ENCODE measurements around the gene CHST9.
"Not testable (repeated sequence)": the region's sequence is repeated elsewhere in the genome, so short reads cannot be mapped to it uniquely, and the experiment has no call there.

The CHST9 gene

DNA sequence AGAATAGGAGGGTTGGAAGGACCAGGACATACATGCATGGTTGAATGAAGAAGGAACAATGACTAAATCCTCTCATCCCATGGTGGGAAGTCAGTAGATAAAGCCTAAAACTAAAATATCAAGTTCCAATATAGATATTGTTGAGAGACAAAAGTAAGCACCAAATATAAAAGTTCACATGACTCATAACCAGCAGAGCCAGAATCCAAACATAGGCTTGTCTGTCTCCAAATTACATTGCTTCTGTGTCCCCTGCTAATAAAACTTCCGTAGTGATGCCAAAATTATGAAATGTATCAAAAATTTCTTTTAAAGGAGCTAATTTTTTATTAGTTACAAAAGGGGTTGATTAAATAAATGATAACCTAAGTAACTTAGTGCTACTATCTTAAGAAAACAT is 19.7 kb downstream of the CHST9 start:
- DNase-seq (ENCODE audit: low read depth): no peak

DNA sequence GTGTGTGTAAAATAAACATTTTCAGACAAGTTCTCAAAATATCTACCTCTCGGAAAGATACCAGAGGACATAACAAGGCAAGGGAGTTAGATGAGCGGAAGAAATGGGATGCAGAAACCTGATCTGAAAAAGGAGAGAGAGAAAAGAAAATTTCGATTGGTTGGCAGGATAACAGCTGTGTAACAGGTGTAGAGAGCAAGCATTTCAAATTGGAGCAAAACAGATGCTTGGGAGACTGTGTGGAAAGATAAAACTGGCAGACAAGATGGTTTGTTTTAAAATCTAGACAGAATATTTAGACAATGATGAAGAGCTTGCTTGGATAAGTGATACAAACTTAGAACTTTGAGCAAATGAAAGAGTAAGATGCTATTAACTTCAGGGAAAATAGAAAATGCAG is 20.2 kb downstream of the CHST9 start:
- no peak for DNase-seq (ENCODE audit: low read depth)

DNA sequence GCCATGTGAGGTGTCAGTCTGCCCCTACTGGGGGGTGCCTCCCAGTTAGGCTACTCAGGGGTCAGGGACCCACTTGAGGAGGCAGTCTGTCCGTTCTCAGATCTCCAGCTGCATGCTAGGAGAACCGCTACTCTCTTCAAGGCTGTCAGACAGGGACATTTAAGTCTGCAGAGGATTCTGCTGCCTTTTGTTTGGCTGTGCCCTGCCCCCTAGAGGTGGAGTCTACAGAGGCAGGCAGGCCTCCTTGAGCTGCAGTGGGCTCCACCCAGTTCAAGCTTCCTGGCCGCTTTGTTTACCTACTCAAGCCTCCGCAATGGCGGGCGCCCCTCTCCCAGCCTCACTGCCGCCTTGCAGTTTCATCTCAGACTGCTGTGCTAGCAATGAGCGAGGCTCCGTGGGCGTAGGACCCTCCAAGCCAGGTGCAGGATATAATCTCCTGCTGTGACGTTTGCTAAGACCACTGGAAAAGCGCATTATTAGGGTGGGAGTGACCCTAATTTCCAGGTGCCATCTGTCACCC is 21.9 kb downstream of the CHST9 start:
- DNase-seq (ENCODE audit: low read depth): not testable (repeated sequence)

DNA sequence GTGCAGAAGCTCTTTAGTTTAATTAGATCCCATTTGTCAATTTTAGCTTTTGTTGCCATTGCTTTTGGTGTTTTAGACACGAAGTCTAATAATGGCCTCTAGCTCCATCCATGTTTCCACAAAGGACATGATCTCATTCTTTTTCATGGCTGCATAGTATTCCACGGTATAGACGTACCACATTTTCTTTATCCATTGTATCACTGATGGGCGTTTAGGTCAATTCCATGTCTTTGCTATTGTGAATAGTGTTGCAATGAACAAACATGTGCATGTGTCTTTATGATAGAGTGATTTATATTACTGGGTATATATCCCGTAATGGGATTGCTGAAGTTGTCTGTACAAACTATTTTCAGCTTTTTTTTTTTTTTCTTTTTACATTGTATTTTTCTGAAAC is 35.9 kb downstream of the CHST9 start:
- DNase-seq (ENCODE audit: low read depth): not testable (repeated sequence)

DNA sequence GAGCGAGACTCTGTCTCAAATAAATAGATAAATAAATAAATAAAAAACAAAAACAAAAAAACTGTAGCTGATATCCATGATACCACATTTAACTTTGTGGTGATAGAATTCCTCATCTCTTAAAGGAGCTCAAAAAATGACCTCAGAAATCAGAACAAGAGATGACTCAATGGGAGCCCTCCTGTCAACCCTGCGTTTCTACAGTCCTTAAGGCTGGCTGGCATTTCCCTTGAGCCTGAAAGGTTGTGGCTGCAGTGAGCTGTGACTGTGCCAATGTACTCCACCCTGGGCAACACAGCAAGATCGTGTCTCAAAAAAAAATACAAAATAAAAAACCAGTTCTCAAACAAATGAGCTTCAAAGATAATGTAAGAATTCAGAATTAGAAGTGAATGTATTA is 40.4 kb downstream of the CHST9 start:
- DNase-seq (ENCODE audit: low read depth): no peak

DNA sequence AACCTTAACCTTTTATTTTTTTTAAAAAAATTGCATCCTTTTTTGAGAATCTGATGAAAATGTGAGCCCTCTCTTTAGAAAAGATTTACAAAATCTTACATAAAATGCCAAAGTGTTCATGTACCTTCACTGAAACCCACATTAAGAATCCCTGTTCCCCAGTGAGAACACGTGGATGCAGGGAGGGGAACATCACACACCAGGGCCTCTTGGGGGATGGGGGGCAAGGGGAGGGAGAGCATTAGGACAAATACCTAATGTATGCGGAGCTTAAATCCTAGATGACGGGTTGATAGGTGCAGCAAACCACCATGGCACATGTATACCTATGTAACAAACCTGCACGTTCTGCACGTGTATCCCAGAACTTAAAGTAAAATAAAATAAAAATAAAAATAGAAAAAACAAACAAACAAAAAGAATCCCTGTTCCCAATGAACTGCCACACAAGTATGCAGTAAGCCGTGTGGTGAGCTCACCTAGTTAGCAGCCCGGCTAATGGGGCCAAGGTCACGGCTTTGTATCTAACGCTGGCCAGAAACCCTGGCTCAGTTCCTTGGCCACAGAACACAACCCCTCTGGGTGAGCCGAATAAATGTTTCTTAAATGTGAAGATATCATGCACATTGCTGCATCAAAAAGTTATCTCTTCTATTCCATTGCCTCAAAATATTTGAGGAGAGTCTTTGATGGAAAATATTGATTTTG is 41.4 kb downstream of the CHST9 start:
- DNase-seq (ENCODE audit: low read depth): no peak

DNA sequence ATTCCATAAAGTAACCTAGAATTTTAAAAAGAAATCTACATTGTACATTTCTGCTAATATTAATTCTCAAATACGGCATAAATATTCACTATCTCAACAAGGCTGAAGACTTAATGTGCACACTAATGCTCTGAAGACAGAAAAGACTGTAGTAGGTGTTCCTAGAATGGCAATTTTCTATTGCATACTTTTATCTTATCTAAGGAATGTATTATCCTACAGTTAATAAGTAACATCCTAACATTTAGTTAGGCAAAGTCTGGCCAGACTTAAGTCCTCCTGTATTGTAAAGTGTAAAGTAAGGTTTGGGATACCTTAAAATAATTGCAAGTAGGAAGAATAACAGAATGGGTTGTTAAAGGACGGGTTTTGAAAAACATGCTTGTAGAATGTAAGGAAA is 42.2 kb downstream of the CHST9 start:
- DNase-seq (ENCODE audit: low read depth): no peak

DNA sequence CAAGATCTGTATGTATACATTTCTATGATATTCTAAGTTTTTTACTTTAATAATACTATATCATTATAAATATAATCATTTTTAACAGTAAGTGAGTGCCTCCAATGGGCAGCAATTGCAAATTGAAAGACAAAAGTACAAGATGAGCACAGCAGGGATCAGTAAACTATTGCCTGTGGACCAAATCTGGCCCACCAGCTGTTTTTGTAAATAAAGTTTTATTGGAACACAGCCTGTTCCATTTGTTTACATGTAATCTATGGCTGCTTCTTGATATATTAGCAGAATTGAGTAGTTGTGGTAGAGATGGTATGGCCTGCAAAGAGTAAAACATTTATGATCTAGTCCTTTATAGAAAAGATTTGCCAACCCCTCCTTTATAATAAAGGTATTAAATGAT is 43.2 kb downstream of the CHST9 start:
- no peak for DNase-seq (ENCODE audit: low read depth)

DNA sequence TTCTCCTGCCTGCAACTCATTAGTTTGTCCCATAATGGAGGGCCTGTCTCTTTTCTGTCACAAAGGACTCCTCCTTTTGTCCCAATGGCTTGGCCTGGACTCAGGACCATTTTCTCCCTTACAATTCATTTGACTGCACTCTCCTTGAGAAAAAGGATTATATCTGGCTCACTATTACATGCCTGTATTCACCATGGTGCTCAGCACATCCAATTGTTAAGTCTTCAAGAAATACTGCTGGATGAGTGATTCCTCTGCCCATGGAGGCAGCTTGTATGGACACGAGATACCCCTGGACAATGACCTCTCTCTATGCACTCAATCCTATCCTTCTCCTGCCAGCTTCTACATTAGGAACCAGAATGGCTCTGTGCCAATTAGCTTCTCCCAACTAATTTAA is 47.0 kb downstream of the CHST9 start:
- no peak for DNase-seq (ENCODE audit: low read depth)

DNA sequence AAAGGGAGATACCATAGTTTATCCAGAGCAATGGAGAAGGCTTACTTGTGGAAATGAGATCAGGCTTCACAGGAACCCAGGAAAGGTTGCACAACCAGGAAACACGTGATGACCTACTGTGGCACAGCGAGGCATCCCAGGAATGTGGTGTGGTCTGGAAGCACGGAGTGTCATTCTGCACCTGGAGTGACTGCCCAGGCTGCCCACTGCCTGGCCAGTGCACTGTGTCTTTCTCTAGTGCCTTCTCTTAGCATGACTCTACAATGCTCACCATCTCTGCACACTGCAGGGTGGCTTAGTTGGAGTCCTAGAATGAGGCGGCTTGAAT is 48.9 kb downstream of the CHST9 start:
- peak; percentile 27 for DNase-seq (ENCODE audit: low read depth)

DNA sequence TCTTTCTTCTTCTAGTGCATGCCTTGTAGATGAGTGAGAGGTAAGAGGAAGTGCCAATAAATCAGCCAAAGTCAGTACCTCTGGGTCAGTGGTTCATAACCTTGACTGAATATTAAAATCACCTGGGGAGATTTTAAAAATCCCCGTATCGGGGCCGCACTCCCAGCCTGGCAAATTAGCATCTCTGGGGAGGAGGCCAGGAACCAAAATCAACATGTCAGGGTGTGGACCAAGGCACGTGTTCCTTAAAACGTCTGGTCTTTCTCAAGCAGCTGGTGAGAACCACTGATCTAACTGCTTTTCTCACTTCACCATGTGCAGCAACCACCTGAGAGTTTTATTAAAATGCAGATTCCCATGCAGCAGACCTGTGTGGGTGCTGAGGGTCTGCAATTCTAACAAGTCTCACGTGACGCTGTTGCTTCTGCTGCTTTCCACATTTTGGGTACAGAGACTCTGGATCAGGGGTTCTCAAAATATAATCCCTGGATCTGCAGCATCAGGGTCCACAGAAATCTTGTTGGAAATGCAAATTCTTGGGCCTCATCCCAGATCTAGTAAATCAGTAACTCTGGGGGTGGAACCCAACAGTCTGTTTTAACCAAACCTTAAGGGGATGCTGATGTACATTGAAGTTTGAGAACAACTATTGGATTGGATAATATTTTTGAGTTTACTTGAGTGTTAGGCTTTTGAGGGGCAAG is 49.5 kb downstream of the CHST9 start:
- DNase-seq (ENCODE audit: low read depth): no peak

DNA sequence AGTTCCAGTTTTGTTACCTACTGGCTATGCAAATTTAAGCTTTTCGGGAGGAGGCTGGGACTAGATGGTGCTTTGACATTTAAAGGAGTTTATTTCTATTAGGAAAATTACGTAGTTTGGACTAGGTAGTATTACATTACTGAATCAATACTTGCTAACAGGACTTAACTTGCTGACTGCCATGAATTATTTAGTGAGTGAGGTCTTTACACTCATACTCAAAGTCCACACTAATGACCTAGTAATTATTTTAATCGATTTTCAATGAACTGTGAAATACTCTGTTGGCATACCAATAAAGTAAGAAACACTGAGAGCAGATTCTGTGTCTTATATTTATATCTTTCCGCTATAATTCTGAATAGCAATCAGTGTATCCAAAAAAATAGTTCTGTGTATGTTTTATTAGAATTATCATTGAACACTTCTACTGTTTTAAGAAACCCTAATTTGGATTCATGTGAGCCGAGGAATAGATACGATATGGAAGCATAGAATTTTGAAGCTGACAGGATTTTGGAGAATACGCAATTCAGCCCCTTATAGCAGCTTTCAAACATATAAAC is 55.0 kb downstream of the CHST9 start:
- no peak for DNase-seq (ENCODE audit: low read depth)

DNA sequence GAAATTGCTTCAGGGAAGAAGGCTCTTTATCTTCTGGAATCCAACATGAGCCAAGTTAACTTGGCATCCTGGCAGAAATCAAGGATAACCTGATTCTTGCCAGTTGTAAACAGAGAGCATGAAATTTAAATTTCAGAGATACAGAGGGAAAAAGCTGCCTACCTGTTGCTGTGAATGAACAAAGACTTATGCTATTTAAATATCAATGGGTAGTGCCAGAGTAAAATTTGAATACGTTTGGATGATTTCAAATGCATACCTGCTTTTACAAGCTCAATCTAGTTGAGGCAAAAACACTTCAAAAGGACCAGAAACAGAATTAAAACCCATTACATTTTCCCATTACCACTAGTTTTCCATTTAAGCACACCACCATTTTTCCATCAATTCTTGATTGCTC is 60.9 kb downstream of the CHST9 start:
- no peak for DNase-seq (ENCODE audit: low read depth)

DNA sequence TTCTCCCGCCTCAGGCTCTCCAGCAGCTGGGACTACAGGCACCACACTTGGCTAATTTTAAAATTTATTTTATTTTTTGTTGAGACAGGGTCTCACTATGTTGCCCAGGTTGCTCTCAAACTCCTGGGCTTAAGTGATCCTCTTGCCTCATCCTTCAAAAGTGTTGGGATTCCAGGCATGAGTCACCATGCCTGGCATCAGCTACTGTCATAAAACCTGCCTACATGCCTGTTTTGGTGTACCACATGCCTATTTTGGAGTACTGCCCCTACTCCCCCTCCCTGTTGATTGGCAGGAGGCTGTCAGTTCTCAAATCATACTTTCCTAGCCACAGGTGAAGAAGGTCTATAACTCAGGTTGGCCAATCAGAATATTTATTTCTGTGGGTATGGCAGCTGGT is 64.0 kb downstream of the CHST9 start:
- no peak for DNase-seq (ENCODE audit: low read depth)

DNA sequence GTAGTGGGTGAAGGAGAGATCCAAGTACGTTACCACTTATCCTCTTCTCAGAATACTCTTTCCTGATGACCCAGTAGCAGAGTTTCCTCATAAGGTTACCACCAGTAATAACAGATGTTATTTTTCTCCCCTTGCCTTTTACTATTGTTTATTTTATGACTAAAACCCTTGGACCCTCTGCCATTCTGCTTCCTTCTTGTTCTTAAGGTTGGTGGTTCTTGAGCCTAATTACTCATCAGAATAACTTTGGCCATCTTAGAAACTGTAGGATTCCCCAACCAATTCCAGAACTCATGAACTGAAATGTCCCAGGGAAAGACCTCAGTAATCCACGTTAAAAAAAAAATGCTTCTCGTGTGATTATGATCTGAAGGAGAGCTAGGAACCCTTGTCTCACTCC is 64.9 kb downstream of the CHST9 start:
- DNase-seq (ENCODE audit: low read depth): no peak

DNA sequence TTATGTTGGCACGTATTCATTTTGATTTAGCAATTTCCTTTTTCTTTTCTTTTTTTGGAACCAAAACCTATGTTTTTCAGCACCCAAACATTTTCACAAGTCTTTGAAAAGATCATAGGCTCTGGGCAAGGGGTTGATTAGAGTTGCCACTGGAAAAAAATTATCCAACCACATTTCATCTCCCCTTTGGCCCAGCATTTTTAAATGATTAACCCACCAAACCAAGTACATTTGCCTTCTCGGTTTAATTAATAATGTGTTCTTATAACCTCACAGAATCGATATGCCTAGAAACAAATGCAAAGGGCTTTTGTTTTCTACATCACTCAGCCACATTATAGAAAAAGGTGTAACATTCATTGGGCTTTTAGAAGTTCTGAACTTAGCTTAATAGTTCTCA is 66.1 kb downstream of the CHST9 start:
- DNase-seq (ENCODE audit: low read depth): no peak

DNA sequence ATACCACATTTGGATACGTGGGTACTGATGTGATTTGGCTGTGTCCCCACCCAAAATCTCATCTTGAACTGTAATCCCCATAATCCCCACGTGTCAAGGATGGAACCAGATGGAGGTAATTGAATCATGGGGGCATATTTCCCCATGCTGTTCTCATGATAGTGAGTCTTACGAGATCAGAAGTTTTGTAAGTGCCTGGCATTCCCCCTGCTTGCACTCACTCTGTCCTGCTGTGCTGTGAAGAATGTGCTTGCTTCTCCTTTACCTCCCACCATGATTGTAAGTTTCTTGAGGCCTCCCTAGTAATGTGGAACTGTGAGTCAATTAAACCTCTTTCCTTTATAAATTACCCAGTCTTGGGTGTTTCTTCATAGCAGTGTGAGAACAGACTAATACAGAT is 70.3 kb downstream of the CHST9 start:
- DNase-seq (ENCODE audit: low read depth): no peak

DNA sequence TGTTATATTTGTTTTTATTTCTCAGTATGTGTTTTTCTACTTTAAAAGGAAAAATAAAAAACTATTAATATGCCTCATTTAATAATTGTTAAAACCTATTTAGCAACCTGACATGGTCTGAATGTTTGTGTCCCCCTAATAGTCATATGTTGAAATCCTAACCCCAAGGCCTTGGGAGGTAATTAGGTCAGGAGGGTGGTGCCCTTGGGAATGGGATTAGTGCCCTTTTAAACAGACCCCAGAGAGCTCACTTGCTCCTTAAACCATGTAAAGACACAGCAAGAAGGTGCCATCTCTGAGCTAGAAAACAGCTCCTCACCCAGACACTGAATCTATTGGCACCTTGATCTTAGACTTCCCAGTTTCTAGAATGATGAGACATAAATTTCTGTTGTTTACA is 71.8 kb downstream of the CHST9 start:
- DNase-seq (ENCODE audit: low read depth): no peak

DNA sequence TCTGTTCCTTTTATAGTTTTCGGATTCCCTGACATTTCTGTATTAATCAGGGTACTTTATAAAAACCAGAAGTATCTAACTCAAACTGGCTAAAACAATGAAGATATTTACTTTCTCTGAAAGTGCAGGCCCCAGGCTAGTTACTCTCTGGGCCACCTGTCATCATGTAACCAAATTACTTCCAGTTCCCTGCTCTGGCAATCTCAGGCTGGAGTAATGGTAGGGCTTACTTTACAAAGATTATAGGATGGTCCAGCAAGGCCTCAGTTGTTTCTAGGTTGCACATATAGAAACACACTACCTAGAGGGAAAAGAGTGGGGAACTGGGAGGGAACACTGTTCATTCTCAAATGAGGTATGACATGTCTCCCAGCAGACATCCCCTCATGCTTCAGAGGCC is 74.8 kb downstream of the CHST9 start:
- no peak for DNase-seq (ENCODE audit: low read depth)

DNA sequence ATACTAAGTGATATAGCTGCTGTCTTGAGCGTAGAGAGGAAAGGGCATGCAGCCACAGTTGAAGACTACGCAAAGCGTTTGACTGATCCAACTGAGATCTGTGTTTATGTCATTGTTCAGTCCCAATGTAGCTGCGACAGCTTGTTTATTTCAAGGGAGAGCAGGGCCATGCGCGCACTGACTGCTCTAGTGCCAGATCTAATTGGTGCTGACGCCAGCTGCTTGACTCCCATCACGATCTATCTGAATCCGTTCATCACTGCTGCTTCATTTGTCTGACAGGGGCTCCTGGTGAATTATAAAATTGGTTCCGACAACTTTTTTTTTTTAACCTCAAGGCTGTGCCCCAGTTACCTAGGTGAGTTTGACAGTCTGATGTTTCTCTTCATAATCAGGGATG is 75.7 kb downstream of the CHST9 start:
- no peak for DNase-seq (ENCODE audit: low read depth)

DNA sequence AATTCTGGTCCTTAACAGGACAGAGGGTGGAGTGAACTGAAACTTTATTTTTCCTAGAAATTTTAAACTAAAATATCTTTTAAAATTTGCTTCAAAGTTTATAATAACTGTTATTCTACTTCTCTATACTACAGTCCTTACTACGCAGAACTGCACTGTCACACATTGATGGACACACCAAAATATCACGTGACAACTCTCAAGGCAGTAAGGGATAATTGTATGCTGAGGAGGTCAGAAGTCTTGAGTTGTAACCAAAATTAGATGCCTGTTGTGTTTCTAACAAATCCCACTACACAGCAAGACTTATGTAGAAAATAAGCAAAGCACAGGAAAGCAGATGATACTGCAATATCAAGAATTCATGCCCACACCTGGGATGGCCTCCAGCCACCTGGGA is 76.3 kb downstream of the CHST9 start:
- DNase-seq (ENCODE audit: low read depth): no peak

DNA sequence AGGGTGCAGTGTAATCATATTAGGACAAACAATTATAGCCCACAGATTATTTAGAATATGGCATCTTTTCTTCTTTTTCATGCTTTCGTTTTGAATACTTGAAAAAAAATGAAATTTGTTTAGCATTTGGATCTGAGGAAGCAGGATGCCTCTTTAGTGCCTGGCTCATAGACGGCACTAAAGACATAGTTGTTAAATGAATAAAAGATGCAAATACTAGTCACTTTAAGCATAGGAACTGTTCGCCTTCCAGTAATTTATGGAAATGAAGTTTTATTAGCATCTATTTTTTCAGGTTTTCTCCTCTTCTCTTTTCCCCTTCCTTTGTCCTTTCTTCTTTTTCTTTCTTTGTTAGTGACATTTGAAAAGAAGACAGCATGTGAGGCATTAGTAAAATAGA is 80.4 kb downstream of the CHST9 start:
- DNase-seq (ENCODE audit: low read depth): no peak

DNA sequence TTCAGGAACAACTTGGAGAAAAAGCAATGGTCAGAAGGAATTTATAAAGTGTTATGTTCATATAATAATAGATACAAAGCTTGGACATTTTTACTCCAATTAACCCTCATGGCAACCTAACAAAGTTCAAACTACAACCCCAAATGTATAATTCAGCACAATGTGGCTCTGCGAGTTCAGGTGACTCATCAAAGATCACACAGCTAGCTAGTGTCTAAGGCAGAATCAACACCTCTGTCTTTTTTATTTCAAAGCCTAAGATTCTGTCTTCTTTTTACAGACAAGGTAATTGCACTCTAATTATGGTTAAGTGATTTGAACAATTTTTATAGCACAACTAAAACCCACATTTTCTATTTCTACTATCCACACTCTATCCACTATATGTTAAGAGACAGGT is 90.5 kb downstream of the CHST9 start:
- DNase-seq (ENCODE audit: low read depth): no peak

DNA sequence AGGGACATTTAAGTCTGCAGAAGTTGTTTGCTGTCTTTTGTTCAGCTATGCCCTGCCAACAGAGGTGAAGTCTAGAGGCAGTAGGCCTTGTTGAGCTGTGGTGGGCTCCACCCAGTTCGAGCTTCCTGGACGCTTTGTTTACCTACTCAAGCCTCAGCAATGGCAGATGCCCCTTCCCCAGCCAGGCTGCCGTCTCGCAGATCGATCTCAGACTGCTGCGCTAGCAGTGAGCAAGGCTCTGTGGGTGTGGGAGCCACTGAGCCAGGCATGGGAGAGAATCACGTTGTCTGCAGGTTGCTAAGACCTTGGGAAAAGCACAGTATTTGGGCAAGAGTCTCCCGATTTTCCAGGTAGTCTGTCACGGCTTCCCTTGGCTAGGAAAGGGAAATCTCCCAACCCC is 91.8 kb downstream of the CHST9 start:
- DNase-seq (ENCODE audit: low read depth): not testable (repeated sequence)
